Endothelial cell of umbilical vein (primary cell): ENCODE measurements around the gene RAPGEF3. TPM values are rescaled to one million over a fixed set of nuclear protein-coding genes. Genes with fewer than 3 reads are reported as not detected.

Source experiments
- BruUV-seq: library from RNA; stranded (reverse); fragments of 400-500 nt; replicated peaks from 2 replicates; lab custom pipeline; 2021; lab: Mats Ljungman, UMichigan
- CTCF ChIA-PET: fragments of 300-600, 350-600 bp; sonication (Branson Sonifier 250); formaldehyde crosslinking; loops from one replicate; lab custom pipeline; 2021; ENCODE audit warnings: antibody characterized with exemption, inconsistent platforms; lab: Charles Lee
- POLR2A ChIA-PET: fragments of 300-600, 350-600 bp; sonication (Branson Sonifier 250); formaldehyde crosslinking; loops from one replicate; lab custom pipeline; 2021; ENCODE audit warnings: antibody characterized with exemption, inconsistent platforms; lab: Charles Lee
- DNase-seq: peaks from one replicate; pipeline ENCODE4 v3.0.0-alpha.2; 2011; ENCODE audit warnings: low read depth, low spot score
- FAIRE-seq: peaks from 2 replicates; lab custom pipeline; 2011; peaks lifted over from hg19 to GRCh38; lab: Jason Lieb, UNC
- H2AFZ ChIP-seq: 2 replicates; pipeline ENCODE4 v1.6.0; 2012; ENCODE audit warnings: low read depth, low read length, control low read depth, inconsistent platforms
- H3K27ac ChIP-seq: 2 replicates; pipeline ENCODE4 v1.5.1; 2011; ENCODE audit warnings: low read depth, mild to moderate bottlenecking, control low read depth, low read length, moderate library complexity; ENCODE audit not compliant: insufficient read depth
- H3K27me3 ChIP-seq, 2 experiments: 2 replicates each; pipeline versions ENCODE4 v1.6.0 to v1.6.1; 2011; ENCODE audit warnings: low read length in 2 of 2, mixed read lengths in 1 of 2; ENCODE audit not compliant: control insufficient read depth in 2 of 2, insufficient read depth in 2 of 2
- H3K36me3 ChIP-seq, 2 experiments: 2 replicates in 1 of 2; 3 replicates in 1 of 2; pipeline ENCODE4 v1.5.1; 2011; ENCODE audit warnings: low read length in 2 of 2, mild to moderate bottlenecking in 1 of 2, moderate library complexity in 1 of 2; ENCODE audit not compliant: control insufficient read depth in 2 of 2, insufficient read depth in 2 of 2; ENCODE audit errors: extremely low read depth in 1 of 2
- H3K4me1 ChIP-seq: 3 replicates; pipeline ENCODE4 v1.5.1; 2011; ENCODE audit warnings: mild to moderate bottlenecking, low read length; ENCODE audit not compliant: control insufficient read depth, insufficient read depth; ENCODE audit errors: extremely low read depth
- H3K4me2 ChIP-seq: 2 replicates; pipeline ENCODE4 v1.6.1; 2011; ENCODE audit warnings: low read length, control low read depth, mixed read lengths; ENCODE audit not compliant: insufficient read depth
- H3K4me3 ChIP-seq, 3 experiments: fragments of 200-600 bp in 1 of 3; sonication (generic), shearing (Covaris generic) in 1 of 3; replicated peaks in 1 of 3; 2 replicates each; pipeline ENCODE4 v1.5.1; 2011 to 2016; ENCODE audit warnings: control low read depth in 3 of 3, low read length in 3 of 3, mild to moderate bottlenecking in 2 of 3, inconsistent platforms in 1 of 3, low read depth in 1 of 3, moderate library complexity in 1 of 3; ENCODE audit not compliant: insufficient read depth in 1 of 3
- H3K79me2 ChIP-seq: 2 replicates; pipeline ENCODE4 v1.6.0; 2012; ENCODE audit warnings: low read length, inconsistent platforms; ENCODE audit not compliant: control insufficient read depth, insufficient read depth
- H3K9ac ChIP-seq: replicated peaks from 2 replicates; pipeline ENCODE3; 2011; ENCODE audit warnings: low read length, control low read depth; ENCODE audit not compliant: insufficient read depth; ENCODE audit errors: extremely low read depth
- H3K9me1 ChIP-seq: replicated peaks from 3 replicates; pipeline ENCODE4 v1.6.0; 2011; ENCODE audit warnings: mild to moderate bottlenecking, low read length; ENCODE audit not compliant: control insufficient read depth, insufficient read depth; ENCODE audit errors: extremely low read depth
- H3K9me3 ChIP-seq: replicated peaks from 2 replicates; pipeline ENCODE4 v1.5.1; 2012; ENCODE audit warnings: low read length, inconsistent platforms; ENCODE audit not compliant: control insufficient read depth, insufficient read depth
- H4K20me1 ChIP-seq: replicated peaks from 2 replicates; pipeline ENCODE3; 2011; ENCODE audit warnings: mild to moderate bottlenecking, low read length; ENCODE audit not compliant: control insufficient read depth, insufficient read depth; ENCODE audit errors: extremely low read depth
- EZH2 ChIP-seq: IDR thresholded peaks from 2 replicates; pipeline ENCODE4 v1.6.1; 2012; ENCODE audit warnings: borderline replicate concordance, low read depth, mild to moderate bottlenecking, moderate library complexity, low read length, inconsistent platforms; ENCODE audit not compliant: severe bottlenecking
- FOS ChIP-seq: IDR thresholded peaks from 2 replicates; pipeline ENCODE4 v1.6.1; 2011; ENCODE audit warnings: mild to moderate bottlenecking, low read length, moderate library complexity, borderline replicate concordance; ENCODE audit not compliant: insufficient read depth
- GATA2 ChIP-seq: IDR thresholded peaks from 2 replicates; pipeline ENCODE4 v1.7.0; 2011; ENCODE audit warnings: low read depth, mild to moderate bottlenecking, moderate library complexity, mixed read lengths, low read length; ENCODE audit not compliant: insufficient read length, insufficient read depth
- JUN ChIP-seq: IDR thresholded peaks from 2 replicates; pipeline ENCODE4 v1.6.1; 2011; ENCODE audit warnings: borderline replicate concordance, low read depth; ENCODE audit not compliant: insufficient read length, insufficient read depth
- MAX ChIP-seq: IDR thresholded peaks from 2 replicates; pipeline ENCODE4 v1.6.1; 2011; ENCODE audit not compliant: insufficient read depth, insufficient read length
- MYC ChIP-seq: IDR thresholded peaks from one replicate; pipeline ENCODE4 v1.6.1; 2011; ENCODE audit warnings: mild to moderate bottlenecking, low read depth, low read length
- POLR2A ChIP-seq: IDR thresholded peaks from 2 replicates; pipeline ENCODE4 v1.6.1; 2012; ENCODE audit warnings: low read depth, mild to moderate bottlenecking, control low read depth, low read length
- POLR2AphosphoS5 ChIP-seq: IDR thresholded peaks from 2 replicates; pipeline ENCODE4 v1.6.1; 2012; ENCODE audit warnings: low read depth, mild to moderate bottlenecking, control low read depth, low read length, moderate library complexity; ENCODE audit not compliant: insufficient read depth
- dilution Hi-C: fragments of 300-500 bp; cut with MboI; formaldehyde crosslinking; loops from one replicate; pipeline ENCODE4 v1.15.0; 2019; ENCODE audit warnings: low sequenced_read_pairs; ENCODE audit not compliant: extremely low pct_ligation_motif_present
- intact Hi-C: fragments of 100-400 bp; cut with micrococcal nuclease; formaldehyde crosslinking; loops from one replicate; pipeline ENCODE4 v1.10.0; 2022
- polyA plus RNA-seq, 4 experiments: library from polyadenylated mRNA; depleted of rRNA in 3 of 4; stranded (reverse) in 3 of 4; unstranded in 1 of 4; fragments of >200 nt; gene quantifications; 2 replicates each; pipeline versions ENCODE4 v1.2.1 to v1.2.3, GENCODE V29; 2011 to 2012; ENCODE audit warnings: missing spikeins in 1 of 4
- total RNA-seq: library from RNA; stranded (reverse); gene quantifications from 2 replicates; pipeline ENCODE4 v1.2.3, GENCODE V29; 2021
- TF ChIP-seq, protein P1 (sequence below), 2 donors: IDR thresholded peaks; 1 replicate in 1 of 2; 2 replicates in 1 of 2; pipeline ENCODE4 v1.5.1; 2011; ENCODE audit warnings: low read length in 2 of 2, mild to moderate bottlenecking in 2 of 2, moderate library complexity in 2 of 2, control low read depth in 1 of 2, inconsistent platforms in 1 of 2, low read depth in 1 of 2; ENCODE audit not compliant: insufficient read depth in 1 of 2; ENCODE audit errors: extremely low read depth in 1 of 2

RAPGEF3 gene
- total and polyA plus RNA-seq, 2 donors (not counting 3 experiments of a cell fraction or from before 2014, with no cell fraction given): 34.5 to 55.1 TPM

GRCh38 chr12:47734725-47735480, 23.8 kb downstream of the RAPGEF3 start:
- intact Hi-C loops (no loop called here), dilution Hi-C loops (no loop called here)
- H3K79me2 ChIP-seq: no peaks in the 10 kb centered on the region
- H4K20me1 ChIP-seq: no peaks in the 10 kb centered on the region
- no peak for TF ChIP-seq POLR2A
- no peak for TF ChIP-seq MAX
- CTCF ChIA-PET: interaction anchor here (1.3 to 10.4 kb wide), 4 partner anchors 7 to 103 kb away, joined by 3 to 385 read pairs (median 29); partner anchors contain the start of gene SLC48A1
- no peaks in the 10 kb centered on the region for H3K9me3 ChIP-seq
- H3K9me1 ChIP-seq: no peaks in the 10 kb centered on the region
- H3K27ac ChIP-seq: no peak overlapping the region
- no peak overlapping the region for H3K4me3 ChIP-seq
- no peak for FAIRE-seq
- H3K9ac ChIP-seq: no peak overlapping the region
- H3K4me1 ChIP-seq: peaks cover 3% of the 10 kb centered on the region
- H3K4me2 ChIP-seq: no peak overlapping the region
- peaks cover 0 to 14% of the 10 kb centered on the region in 2 experiments for H3K36me3 ChIP-seq
- no peaks in the 10 kb centered on the region for H3K27me3 ChIP-seq
- POLR2A ChIA-PET: no interaction called here
- no peak for DNase-seq
- no peak overlapping the region for H2AFZ ChIP-seq
- BruUV-seq: no TSS peak

DNA sequence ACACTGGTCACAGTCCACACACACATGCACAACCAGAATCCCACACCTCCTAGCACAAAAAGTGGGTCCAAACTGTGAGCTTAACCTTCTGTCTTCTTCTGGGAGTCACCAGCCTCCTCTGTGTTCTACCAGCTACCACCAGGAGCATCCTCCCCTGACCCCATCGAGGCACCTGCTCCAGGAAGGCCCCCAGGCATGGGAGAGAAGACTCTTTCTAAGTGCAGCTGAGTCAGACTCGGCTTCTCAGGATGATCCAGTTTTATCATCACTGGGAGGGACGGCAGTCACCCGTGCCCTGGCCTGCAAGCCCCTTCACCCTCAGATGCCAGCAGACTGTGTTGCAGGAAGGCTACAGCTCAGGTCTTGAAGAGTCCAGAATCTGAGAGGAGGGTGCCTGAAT, 25.5 kb downstream of the RAPGEF3 start:
- intact Hi-C loops: no loop called here
- Histone ChIP-seq H3K9me1 (no peaks in the 10 kb centered on the region), H3K4me2 (no peak overlapping the region), H3K36me3 (peaks cover 0 to 6% of the 10 kb centered on the region in 2 experiments), H4K20me1 (no peaks in the 10 kb centered on the region), H3K4me3 (no peak overlapping the region), H2AFZ (no peak overlapping the region), H3K9me3 (no peaks in the 10 kb centered on the region), H3K79me2 (no peaks in the 10 kb centered on the region), H3K9ac (no peak overlapping the region), H3K27ac (no peak overlapping the region), H3K27me3 (no peaks in the 10 kb centered on the region), H3K4me1 (peaks cover 3% of the 10 kb centered on the region)
- FAIRE-seq (no peak), DNase-seq (no peak)
- dilution Hi-C loops: no loop called here
- POLR2A ChIA-PET: no interaction called here
- CTCF ChIA-PET: interaction anchor here (1.4 to 5.9 kb wide), 7 partner anchors 9 to 216 kb away, joined by 3 to 35 read pairs (median 5); partner anchors contain the start of gene RAPGEF3
- no TSS peak for BruUV-seq
- no peak for TF ChIP-seq POLR2AphosphoS5
- TF ChIP-seq FOS: no peak
- no peak for TF ChIP-seq MYC
- TF ChIP-seq, protein P1, sequence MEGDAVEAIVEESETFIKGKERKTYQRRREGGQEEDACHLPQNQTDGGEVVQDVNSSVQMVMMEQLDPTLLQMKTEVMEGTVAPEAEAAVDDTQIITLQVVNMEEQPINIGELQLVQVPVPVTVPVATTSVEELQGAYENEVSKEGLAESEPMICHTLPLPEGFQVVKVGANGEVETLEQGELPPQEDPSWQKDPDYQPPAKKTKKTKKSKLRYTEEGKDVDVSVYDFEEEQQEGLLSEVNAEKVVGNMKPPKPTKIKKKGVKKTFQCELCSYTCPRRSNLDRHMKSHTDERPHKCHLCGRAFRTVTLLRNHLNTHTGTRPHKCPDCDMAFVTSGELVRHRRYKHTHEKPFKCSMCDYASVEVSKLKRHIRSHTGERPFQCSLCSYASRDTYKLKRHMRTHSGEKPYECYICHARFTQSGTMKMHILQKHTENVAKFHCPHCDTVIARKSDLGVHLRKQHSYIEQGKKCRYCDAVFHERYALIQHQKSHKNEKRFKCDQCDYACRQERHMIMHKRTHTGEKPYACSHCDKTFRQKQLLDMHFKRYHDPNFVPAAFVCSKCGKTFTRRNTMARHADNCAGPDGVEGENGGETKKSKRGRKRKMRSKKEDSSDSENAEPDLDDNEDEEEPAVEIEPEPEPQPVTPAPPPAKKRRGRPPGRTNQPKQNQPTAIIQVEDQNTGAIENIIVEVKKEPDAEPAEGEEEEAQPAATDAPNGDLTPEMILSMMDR (IDR thresholded peaks at IDR 0.05; ENCODE audit: extremely low read depth in 1 of 2, insufficient read depth in 1 of 2, low read depth in 1 of 2, low read length in 2 of 2): no peak
- TF ChIP-seq GATA2: no peak
- no peak for TF ChIP-seq MAX
- TF ChIP-seq JUN: no peak
- TF ChIP-seq POLR2A: no peak
- no peak for TF ChIP-seq EZH2
